Trophoblast cell (in vitro differentiated cells and primary cell): ENCODE results near the gene CYP2A7.
"Not testable (repeated sequence)": the region's sequence is repeated elsewhere in the genome, so short reads cannot be mapped to it uniquely, and the experiment has no call there.

Experiments used
- DNase-seq, 2 donors: peaks; one replicate each; pipeline ENCODE4 v3.0.0-alpha.2; 2016
- H2AFZ ChIP-seq: 2 replicates; pipeline ENCODE4 v1.6.1; 2013; ENCODE audit warnings: low read length, moderate library complexity, mild to moderate bottlenecking; ENCODE audit not compliant: insufficient read depth, poor library complexity
- H2AK5ac ChIP-seq: 2 replicates; pipeline ENCODE4 v1.6.1; 2013; ENCODE audit warnings: mild to moderate bottlenecking, low read length
- H2BK120ac ChIP-seq: 2 replicates; pipeline ENCODE4 v1.6.1; 2013; ENCODE audit warnings: low read length, mild to moderate bottlenecking, moderate library complexity; ENCODE audit not compliant: insufficient read depth, poor library complexity
- H2BK12ac ChIP-seq: 2 replicates; pipeline ENCODE4 v1.6.1; 2013; ENCODE audit warnings: mild to moderate bottlenecking, low read length, moderate library complexity
- H2BK5ac ChIP-seq: 2 replicates; pipeline ENCODE4 v1.6.1; 2013; ENCODE audit warnings: low read length, low read depth, moderate library complexity, mild to moderate bottlenecking; ENCODE audit not compliant: poor library complexity
- H3K14ac ChIP-seq: 2 replicates; pipeline ENCODE4 v1.6.1; 2013; ENCODE audit warnings: mild to moderate bottlenecking, low read length
- H3K18ac ChIP-seq: 2 replicates; pipeline ENCODE4 v1.6.1; 2013; ENCODE audit warnings: mild to moderate bottlenecking, low read length
- H3K23ac ChIP-seq: 2 replicates; pipeline ENCODE4 v1.6.1; 2013; ENCODE audit warnings: low read length
- H3K27ac ChIP-seq: 2 replicates; pipeline ENCODE4 v1.5.1; 2013; ENCODE audit warnings: low read depth, mild to moderate bottlenecking, inconsistent platforms, low read length, moderate library complexity
- H3K27me3 ChIP-seq: 2 replicates; pipeline ENCODE4 v1.6.1; 2013; ENCODE audit warnings: inconsistent platforms, mild to moderate bottlenecking, low read length, moderate library complexity; ENCODE audit not compliant: insufficient read depth
- H3K36me3 ChIP-seq, 2 experiments: 1 replicate in 1 of 2; 2 replicates in 1 of 2; pipeline ENCODE4 v1.6.1; 2013; ENCODE audit warnings: low read length in 2 of 2, mild to moderate bottlenecking in 2 of 2, moderate library complexity in 1 of 2; ENCODE audit not compliant: insufficient read depth in 2 of 2, control insufficient read depth in 1 of 2
- H3K4ac ChIP-seq: 2 replicates; pipeline ENCODE4 v1.6.1; 2013; ENCODE audit warnings: low read depth, mild to moderate bottlenecking, low read length, moderate library complexity
- H3K4me1 ChIP-seq, 2 experiments: 1 replicate in 1 of 2; 2 replicates in 1 of 2; pipeline ENCODE4 v1.6.1; 2013; ENCODE audit warnings: low read length in 2 of 2, mild to moderate bottlenecking in 2 of 2, moderate library complexity in 1 of 2; ENCODE audit not compliant: insufficient read depth in 2 of 2, control insufficient read depth in 1 of 2
- H3K4me2 ChIP-seq: 2 replicates; pipeline ENCODE4 v1.6.1; 2013; ENCODE audit warnings: inconsistent platforms, mild to moderate bottlenecking, low read length, moderate library complexity
- H3K4me3 ChIP-seq: 2 replicates; pipeline ENCODE4 v1.5.1; 2013; ENCODE audit warnings: mild to moderate bottlenecking, low read depth, low read length, inconsistent platforms
- H3K79me1 ChIP-seq: one replicate; pipeline ENCODE4 v1.6.1; 2013; ENCODE audit warnings: low read length
- H3K79me2 ChIP-seq: 2 replicates; pipeline ENCODE4 v1.6.1; 2013; ENCODE audit warnings: low read length, mild to moderate bottlenecking; ENCODE audit not compliant: control insufficient read depth, insufficient read depth, poor library complexity
- H3K9ac ChIP-seq: 2 replicates; pipeline ENCODE4 v1.6.1; 2013; ENCODE audit warnings: mild to moderate bottlenecking, low read length
- H3K9me3 ChIP-seq: 2 replicates; pipeline ENCODE4 v1.6.1; 2013; ENCODE audit warnings: low read depth, mild to moderate bottlenecking, control low read depth, inconsistent platforms, low read length; ENCODE audit not compliant: insufficient read depth
- H4K12ac ChIP-seq: 2 replicates; pipeline ENCODE4 v1.6.1; 2013; ENCODE audit warnings: low read depth, mild to moderate bottlenecking, low read length, moderate library complexity
- H4K8ac ChIP-seq: 2 replicates; pipeline ENCODE4 v1.6.1; 2013; ENCODE audit warnings: low read depth, mild to moderate bottlenecking, low read length, moderate library complexity
- H4K91ac ChIP-seq: one replicate; pipeline ENCODE4 v1.6.1; 2013; ENCODE audit warnings: low read depth, mild to moderate bottlenecking, low read length, moderate library complexity
- WGBS: extraction: QIAGEN DNeasy Blood & Tissue Kit; methylation state at CpG from one replicate; pipeline ENCODE4 v1.1.7; 2013; ENCODE audit warnings: missing lambda C conversion rate; ENCODE audit not compliant: insufficient read length, insufficient coverage; ENCODE audit errors: extremely low coverage; 5-methylcytosine and 5-hydroxymethylcytosine counted together

Gene CYP2A7

DNA sequence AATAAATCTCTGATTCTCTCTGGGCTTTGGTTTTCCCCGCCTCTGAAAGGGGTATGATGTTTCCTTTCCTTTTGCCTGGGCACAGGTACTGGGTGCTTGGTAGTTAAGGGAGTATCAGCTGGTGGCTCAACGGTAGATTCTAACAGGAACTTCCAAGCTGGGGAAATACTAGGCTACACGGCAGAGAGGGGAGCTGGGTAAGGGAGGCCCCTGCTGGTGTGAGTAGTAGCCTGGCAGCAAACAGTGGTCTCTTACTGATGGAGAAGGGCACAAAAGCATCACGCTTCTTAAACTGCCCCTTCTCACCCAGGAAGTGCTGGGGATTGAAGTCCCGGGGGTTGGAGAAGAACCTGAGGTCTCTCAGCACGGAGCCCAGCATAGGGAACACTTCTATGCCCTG is 26.9 kb upstream of the CYP2A7 start:
- Histone ChIP-seq H3K27me3 (no peaks in the 10 kb centered on the region), H3K14ac (no peak overlapping the region), H4K12ac (no peak overlapping the region), H3K23ac (no peak overlapping the region), H3K9me3 (peaks cover 6% of the 10 kb centered on the region), H3K4me2 (no peak overlapping the region), H4K91ac (no peak overlapping the region), H3K36me3 (no peaks in the 10 kb centered on the region), H3K27ac (no peak overlapping the region), H2BK12ac (no peak overlapping the region), H2BK120ac (no peak overlapping the region), H3K4me1 (no peaks in the 10 kb centered on the region), H2AK5ac (no peak overlapping the region), H3K79me1 (no peaks in the 10 kb centered on the region), H3K18ac (no peak overlapping the region), H3K4ac (no peak overlapping the region), H2BK5ac (no peak overlapping the region), H2AFZ (no peak overlapping the region), H3K79me2 (no peaks in the 10 kb centered on the region), H3K9ac (no peak overlapping the region), H3K4me3 (no peak overlapping the region), H4K8ac (no peak overlapping the region)
- DNase-seq: no peak
- no CpG with 5 or more reads among the region's 6 CpGs for WGBS

DNA sequence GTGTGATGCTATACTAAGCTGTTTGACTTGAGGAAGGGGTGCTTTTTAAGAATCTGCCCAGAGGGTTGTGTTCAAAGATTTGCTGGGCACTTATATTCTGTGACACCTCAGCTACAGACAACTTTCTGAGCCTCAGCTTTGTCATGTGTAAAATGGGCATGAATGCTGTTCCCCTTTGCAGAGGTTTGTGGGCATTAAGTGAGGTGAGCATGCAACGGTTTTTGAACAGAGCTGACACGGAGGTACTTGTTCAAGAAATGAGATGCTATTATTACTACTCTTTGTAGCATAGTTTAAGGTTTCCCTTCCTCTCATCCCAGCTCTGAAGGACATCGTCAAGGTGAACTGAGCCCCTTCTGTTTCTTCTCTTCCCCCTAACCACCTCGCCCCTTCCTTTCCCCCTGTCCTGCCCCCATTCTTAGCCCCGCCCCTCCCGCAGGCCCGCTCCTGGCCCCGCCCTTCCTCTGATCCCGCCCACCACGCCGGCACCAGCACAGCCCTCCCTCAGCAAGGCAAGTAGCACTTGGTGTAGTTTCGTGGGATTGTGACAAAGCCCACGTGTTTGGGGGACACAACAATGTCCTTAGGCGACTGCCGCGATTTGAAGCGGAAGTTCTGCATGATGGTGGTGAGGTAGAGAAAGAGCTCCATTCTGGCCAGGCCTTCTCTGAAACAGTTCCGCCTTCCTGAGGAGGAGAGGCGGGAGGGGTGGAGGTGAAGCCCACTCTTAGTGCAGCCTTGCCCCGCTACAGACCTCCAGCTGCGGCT is 26.1 kb upstream of the CYP2A7 start:
- Histone ChIP-seq H4K12ac (no peak overlapping the region), H2BK5ac (no peak overlapping the region), H3K4ac (no peak overlapping the region), H3K79me1 (no peaks in the 10 kb centered on the region), H4K8ac (no peak overlapping the region), H2BK120ac (no peak overlapping the region), H2AK5ac (no peak overlapping the region), H2AFZ (no peak overlapping the region), H2BK12ac (no peak overlapping the region), H3K23ac (no peak overlapping the region), H3K9me3 (peaks cover 6% of the 10 kb centered on the region), H3K36me3 (no peaks in the 10 kb centered on the region), H3K18ac (no peak overlapping the region), H3K4me2 (no peak overlapping the region), H3K9ac (no peak overlapping the region), H3K4me3 (no peak overlapping the region), H3K4me1 (no peaks in the 10 kb centered on the region), H4K91ac (no peak overlapping the region), H3K14ac (no peak overlapping the region), H3K27me3 (no peaks in the 10 kb centered on the region), H3K79me2 (no peaks in the 10 kb centered on the region), H3K27ac (no peak overlapping the region)
- DNase-seq: no peak
- WGBS: no CpG with 5 or more reads among the region's 21 CpGs

DNA sequence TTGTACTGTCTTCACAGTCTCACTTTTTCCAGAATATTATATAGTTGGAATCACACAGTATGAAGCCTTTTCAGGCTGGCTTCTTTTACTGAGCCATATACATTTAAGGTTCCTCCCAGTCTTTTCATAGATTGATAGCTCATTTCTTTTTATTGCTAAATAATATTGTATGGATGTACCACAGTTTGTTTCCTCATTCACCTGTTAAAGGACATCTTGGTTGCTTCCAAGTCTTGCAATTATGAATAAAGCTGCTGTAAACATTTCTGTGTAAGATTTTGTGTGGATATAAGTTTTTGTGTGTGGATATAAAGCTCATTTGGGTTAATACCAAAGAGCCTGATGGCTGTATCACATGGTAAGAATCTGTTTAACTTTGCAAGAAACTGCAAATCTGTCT is 24.5 kb upstream of the CYP2A7 start:
- Histone ChIP-seq H3K4me2 (no peak overlapping the region), H4K91ac (no peak overlapping the region), H3K14ac (no peak overlapping the region), H3K27ac (no peak overlapping the region), H3K79me1 (no peaks in the 10 kb centered on the region), H4K12ac (no peak overlapping the region), H3K9ac (no peak overlapping the region), H3K18ac (no peak overlapping the region), H2BK12ac (no peak overlapping the region), H3K36me3 (no peaks in the 10 kb centered on the region), H2AK5ac (no peak overlapping the region), H3K9me3 (peaks cover 2% of the 10 kb centered on the region), H3K27me3 (no peaks in the 10 kb centered on the region), H2BK120ac (no peak overlapping the region), H3K4me1 (no peaks in the 10 kb centered on the region), H3K4me3 (no peak overlapping the region), H3K4ac (no peak overlapping the region), H3K79me2 (no peaks in the 10 kb centered on the region), H2AFZ (no peak overlapping the region), H2BK5ac (no peak overlapping the region), H4K8ac (no peak overlapping the region), H3K23ac (no peak overlapping the region)
- no peak for DNase-seq

DNA sequence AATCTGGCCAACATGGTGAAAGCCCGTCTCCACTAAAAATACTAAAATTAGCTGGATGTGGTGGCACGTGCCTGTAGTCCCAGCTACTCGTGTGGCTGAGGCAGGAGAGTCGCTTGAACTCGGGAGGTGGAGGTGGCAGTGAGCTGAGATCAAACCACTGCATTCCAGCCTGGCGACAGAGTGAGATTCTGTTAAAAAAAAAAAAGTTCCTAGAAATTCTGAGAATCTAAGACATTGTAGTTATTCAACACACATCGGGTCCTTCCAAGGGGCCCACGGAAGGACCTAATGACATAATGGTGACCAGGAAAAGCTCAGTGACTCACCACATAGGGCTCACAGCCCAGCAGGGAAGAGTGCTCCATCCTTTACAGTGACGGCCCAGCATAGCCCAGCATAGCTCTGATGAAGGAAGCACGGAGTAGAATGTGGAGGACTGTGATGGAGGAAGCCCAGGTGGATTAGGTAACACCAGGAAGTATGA is 22.7 kb upstream of the CYP2A7 start:
- WGBS: no CpG with 5 or more reads among the region's 10 CpGs
- not testable (repeated sequence) for H2BK5ac ChIP-seq, H2AK5ac ChIP-seq, H4K91ac ChIP-seq, H2BK120ac ChIP-seq, H3K4me2 ChIP-seq, H3K27ac ChIP-seq, H3K4ac ChIP-seq, H4K8ac ChIP-seq, H3K14ac ChIP-seq, H4K12ac ChIP-seq, H3K23ac ChIP-seq, H3K4me3 ChIP-seq, H3K18ac ChIP-seq, H3K79me1 ChIP-seq, H3K79me2 ChIP-seq, H3K36me3 ChIP-seq, H3K4me1 ChIP-seq, H3K27me3 ChIP-seq, H3K9me3 ChIP-seq, H3K9ac ChIP-seq, H2AFZ ChIP-seq, H2BK12ac ChIP-seq
- peak; percentile 25 to 37 for DNase-seq
